HG03108 (cell line): ENCODE results near the gene SPRN.
"Not testable (repeated sequence)": the region's sequence is repeated elsewhere in the genome, so short reads cannot be mapped to it uniquely, and the experiment has no call there.

Source experiments
- ATAC-seq: cut with Tn5 transposase; IDR thresholded peaks from one replicate; pipeline ENCODE4 v1.9.1; 2021; ENCODE audit warnings: moderate library complexity; ENCODE audit not compliant: unreplicated experiment

SPRN gene

GRCh38 chr10:133441356-133441755, 16.9 kb upstream of the SPRN start:
- ATAC-seq = not testable (repeated sequence)

GRCh38 chr10:133440633-133441285, 16.3 kb upstream of the SPRN start:
- ATAC-seq = no peak

GRCh38 chr10:133439517-133440461, 15.4 kb upstream of the SPRN start:
- no peak for ATAC-seq

- ATAC-seq = no peak
Observed at GRCh38 chr10:133438711-133439273, 14.4 kb upstream of the SPRN start.

GRCh38 chr10:133432789-133433188, 8.4 kb upstream of the SPRN start:
- ATAC-seq = not testable (repeated sequence)

- ATAC-seq = not testable (repeated sequence)
Observed at GRCh38 chr10:133431888-133432613, 7.6 kb upstream of the SPRN start.

- not testable (repeated sequence) for ATAC-seq
Observed at GRCh38 chr10:133429571-133429970, 5.1 kb upstream of the SPRN start.

GRCh38 chr10:133424102-133424501, 323 bp downstream of the SPRN start:
- ATAC-seq = not testable (repeated sequence)

GRCh38 chr10:133422807-133423771, 1.3 kb downstream of the SPRN start:
- ATAC-seq = no peak

GRCh38 chr10:133422223-133422806, 2.1 kb downstream of the SPRN start:
- no peak for ATAC-seq

GRCh38 chr10:133421336-133422222, 2.8 kb downstream of the SPRN start:
- ATAC-seq = no peak

- ATAC-seq = no peak
Observed at GRCh38 chr10:133420579-133420978, 3.8 kb downstream of the SPRN start.

- ATAC-seq = no peak
Observed at GRCh38 chr10:133420028-133420427, 4.4 kb downstream of the SPRN start.

- no peak for ATAC-seq
Observed at GRCh38 chr10:133419211-133419950, 5.0 kb downstream of the SPRN start.

GRCh38 chr10:133418289-133418993, 6.0 kb downstream of the SPRN start:
- ATAC-seq = no peak

- no peak for ATAC-seq
Observed at GRCh38 chr10:133415752-133416151, 8.7 kb downstream of the SPRN start.

GRCh38 chr10:133414401-133414800, 10.0 kb downstream of the SPRN start:
- ATAC-seq = not testable (repeated sequence)
